NCI-H524 treated with DMSO at 0.1 percent for 48 hours (cell line): ENCODE measurements around the gene CSNK1A1.
"Not testable (repeated sequence)": the region's sequence is repeated elsewhere in the genome, so short reads cannot be mapped to it uniquely, and the experiment has no call there.

Experiments
- DNase-seq: peaks from one replicate; lab custom pipeline; 2025; lab: John Stamatoyannopoulos, UW

Gene CSNK1A1

GRCh38 chr5:149490599-149491485 lies 60.4 kb downstream of the CSNK1A1 start:
- no peak for DNase-seq

GRCh38 chr5:149489605-149490037 lies 61.6 kb downstream of the CSNK1A1 start:
- DNase-seq, result no peak

- no peak for DNase-seq
These were observed 62.5 kb downstream of the CSNK1A1 start for GRCh38 chr5:149488645-149489306.

- no peak for DNase-seq
These were observed 63.6 kb downstream of the CSNK1A1 start for GRCh38 chr5:149487672-149488071.

- no peak for DNase-seq
These were observed 64.3 kb downstream of the CSNK1A1 start for GRCh38 chr5:149486726-149487635.

GRCh38 chr5:149485655-149486615 lies 65.3 kb downstream of the CSNK1A1 start:
- no peak for DNase-seq

- no peak for DNase-seq
These were observed 69.8 kb downstream of the CSNK1A1 start for GRCh38 chr5:149481485-149481884.

GRCh38 chr5:149478761-149479160 lies 72.5 kb downstream of the CSNK1A1 start:
- no peak for DNase-seq

GRCh38 chr5:149475777-149476176 lies 75.5 kb downstream of the CSNK1A1 start:
- DNase-seq, result no peak

GRCh38 chr5:149474198-149474597 lies 77.0 kb downstream of the CSNK1A1 start:
- DNase-seq, result no peak

GRCh38 chr5:149473441-149473840 lies 77.8 kb downstream of the CSNK1A1 start:
- no peak for DNase-seq

GRCh38 chr5:149472399-149472798 lies 78.8 kb downstream of the CSNK1A1 start:
- no peak for DNase-seq

GRCh38 chr5:149471406-149472183 lies 79.6 kb downstream of the CSNK1A1 start:
- DNase-seq, result no peak

GRCh38 chr5:149470942-149471341 lies 80.3 kb downstream of the CSNK1A1 start:
- DNase-seq, result no peak

- DNase-seq, result no peak
These were observed 84.7 kb downstream of the CSNK1A1 start for GRCh38 chr5:149466457-149466972.

- no peak for DNase-seq
These were observed 86.3 kb downstream of the CSNK1A1 start for GRCh38 chr5:149464796-149465489.

GRCh38 chr5:149461907-149462306 lies 89.3 kb downstream of the CSNK1A1 start:
- not testable (repeated sequence) for DNase-seq

GRCh38 chr5:149459891-149460290 lies 91.3 kb downstream of the CSNK1A1 start:
- no peak for DNase-seq

- DNase-seq, result no peak
These were observed 93.9 kb downstream of the CSNK1A1 start for GRCh38 chr5:149457393-149457763.
